Naive thymus-derived CD8-positive, alpha-beta T cell (primary cell): Measurements from ENCODE around the gene NT5M. TPM values are rescaled to one million over a fixed set of nuclear protein-coding genes. Genes with fewer than 3 reads are reported as not detected.
A peak's percentile ranks its signal among the peaks of the same experiment; 100 is the strongest.

Experiments used
- ATAC-seq, 2 donors: fragments of 150-1000 bp; cut with Tn5 transposase in 1 of 2; sonication (Bioruptor Pico), chemical (Tn5 transposase) in 1 of 2; 1 replicate in 1 of 2; 2 replicates in 1 of 2; pipeline ENCODE4 v1.10.0; 2021; ENCODE audit warnings: mild to moderate bottlenecking in 2 of 2, moderate library complexity in 2 of 2
- POLR2A ChIA-PET: fragments of 350-600 bp; sonication (Branson Sonifier 250); formaldehyde crosslinking; loops from one replicate; lab custom pipeline; 2021; ENCODE audit warnings: antibody characterized with exemption; lab: Charles Lee
- DNase-seq, 10 donors: peaks; one replicate each; pipeline versions ENCODE4 v3.0.0 to v3.0.0-alpha.2; 2020 to 2022
- H3K27ac Mint-ChIP-seq, 10 donors: one replicate each; pipeline ENCODE4 v1.8.0; 2020 to 2022; ENCODE audit warnings: mild to moderate bottlenecking in 10 of 10, mixed read lengths in 10 of 10, moderate library complexity in 4 of 10, inconsistent platforms in 1 of 10
- H3K27me3 Mint-ChIP-seq, 5 donors: one replicate each; pipeline ENCODE4 v1.8.0; 2021 to 2022; ENCODE audit warnings: mixed read lengths in 5 of 5
- H3K36me3 Mint-ChIP-seq, 3 donors: one replicate each; pipeline ENCODE4 v1.8.0; 2020 to 2022; ENCODE audit warnings: mixed read lengths in 3 of 3, mild to moderate bottlenecking in 2 of 3, inconsistent platforms in 1 of 3
- H3K4me1 Mint-ChIP-seq, 4 donors: one replicate each; pipeline ENCODE4 v1.8.0; 2021 to 2022; ENCODE audit warnings: mixed read lengths in 4 of 4
- H3K4me3 Mint-ChIP-seq, 10 donors: one replicate each; pipeline ENCODE4 v1.8.0; 2020 to 2022; ENCODE audit warnings: mild to moderate bottlenecking in 10 of 10, mixed read lengths in 10 of 10, moderate library complexity in 6 of 10, inconsistent platforms in 1 of 10
- H3K9me3 Mint-ChIP-seq, 9 donors: one replicate each; pipeline ENCODE4 v1.8.0; 2020 to 2022; ENCODE audit warnings: mixed read lengths in 9 of 9, mild to moderate bottlenecking in 3 of 9, inconsistent platforms in 1 of 9, moderate library complexity in 1 of 9
- polyA plus RNA-seq, 3 donors: library from polyadenylated mRNA; unstranded; fragments of 300-500 nt; fragmentation: Illumina TruSeq; gene quantifications; one replicate each; pipeline ENCODE4 v1.2.3, GENCODE V29; 2021
- total RNA-seq, 8 experiments: library from RNA in 2 of 8; stranded (reverse) in 2 of 8; gene quantifications; one replicate each; pipeline ENCODE4 v1.2.3 and lab custom pipeline; 2021 to 2026

Gene NT5M
- total and polyA plus RNA-seq, 5 experiments from 2014 or later = 1.5 to 5.5 (median 1.9) TPM

DNA sequence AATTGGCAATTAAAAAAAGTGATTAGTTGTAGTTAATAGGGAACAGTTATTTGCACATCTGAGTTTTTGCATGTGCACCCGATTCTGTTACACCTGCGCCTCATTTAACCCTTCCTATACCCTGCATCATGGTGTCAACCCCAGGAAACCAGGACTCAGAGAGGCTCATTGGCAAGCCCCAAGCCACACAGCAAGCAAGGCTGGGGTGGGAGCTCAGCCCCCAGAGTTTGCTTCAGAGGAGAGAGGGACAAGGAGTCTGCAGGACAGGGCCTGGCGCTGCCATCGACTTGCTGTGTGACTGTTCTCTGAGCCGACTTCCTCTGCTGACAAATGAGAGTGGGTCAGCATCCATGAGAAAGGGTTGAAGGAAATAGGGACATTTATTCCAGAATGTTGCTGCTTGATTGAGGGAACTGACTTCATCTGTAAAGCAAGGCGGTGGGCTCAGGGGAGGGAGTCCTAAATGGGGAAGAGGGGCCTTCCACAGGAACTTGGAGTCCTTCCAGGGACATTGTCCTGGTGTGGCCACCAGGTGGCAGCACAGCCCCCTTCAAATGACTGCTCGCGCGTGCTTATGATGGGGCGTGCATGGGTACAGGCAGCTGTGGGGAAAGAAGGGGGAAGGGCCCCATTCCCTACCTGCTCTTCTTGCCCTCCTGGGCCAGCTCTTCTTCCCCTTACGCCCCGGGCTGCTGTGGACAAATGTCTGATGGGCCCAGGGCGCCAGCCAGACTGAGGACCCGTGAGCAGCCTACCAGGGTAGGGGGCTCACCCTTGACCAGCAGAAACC lies 51.6 kb downstream of the NT5M start:
- peak overlapping the region in 2 of 10 donors; percentile 24 to 45 for H3K27ac Mint-ChIP-seq
- POLR2A ChIA-PET = interaction anchor here (1.3 to 1.9 kb wide), 2 partner anchors 142 to 287 kb away, joined by 4 to 7 read pairs; no protein-coding TSS in a partner anchor
- peaks cover 5 to 11% (median 8%) of the 10 kb centered on the region in 4 donors for H3K4me1 Mint-ChIP-seq

DNA sequence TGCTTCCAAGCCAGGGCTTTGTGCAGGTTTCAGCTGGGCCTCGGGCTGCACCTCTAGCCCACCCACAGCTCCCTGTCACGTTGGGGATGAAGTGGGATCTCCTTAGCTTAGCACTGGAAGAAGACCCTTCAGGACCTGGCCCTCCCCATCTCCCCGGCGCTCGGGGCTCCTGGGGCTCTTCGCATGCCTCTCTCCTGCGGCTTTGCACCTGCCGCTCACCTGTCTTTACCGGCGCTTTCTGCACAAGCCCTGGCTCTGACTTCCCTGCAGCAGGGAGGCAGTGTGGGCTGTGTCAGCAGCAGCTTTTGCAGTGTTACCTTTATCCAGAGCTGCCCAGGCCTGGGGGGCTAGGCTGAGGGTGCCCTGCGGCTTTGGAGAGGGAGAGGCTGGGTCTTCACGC lies 52.3 kb downstream of the NT5M start:
- H3K9me3 Mint-ChIP-seq = peaks cover 0 to 18% (median 10%) of the 10 kb centered on the region in 9 donors
- H3K27me3 Mint-ChIP-seq = peaks cover 0 to 5% (median 0%) of the 10 kb centered on the region in 5 donors
- peaks cover 5 to 11% (median 8%) of the 10 kb centered on the region in 4 donors for H3K4me1 Mint-ChIP-seq
- H3K27ac Mint-ChIP-seq = no peak overlapping the region
- H3K36me3 Mint-ChIP-seq = peaks cover 0 to 11% (median 7%) of the 10 kb centered on the region in 3 donors
- H3K4me3 Mint-ChIP-seq = no peak overlapping the region
- DNase-seq = peak in 1 of 10 donors; percentile 4
- no peak for ATAC-seq
- POLR2A ChIA-PET = interaction anchor here (0.6 to 1.9 kb wide), 4 partner anchors 141 to 286 kb away, joined by 3 to 7 read pairs (median 4); no protein-coding TSS in a partner anchor

More for the DNA sequence above, 51.6 kb downstream of the NT5M start:
- ATAC-seq = peak; percentile 79 to 86
- Mint-ChIP-seq H3K9me3 (peaks cover 0 to 11% (median 6%) of the 10 kb centered on the region in 9 donors), H3K36me3 (peaks cover 0 to 5% (median 4%) of the 10 kb centered on the region in 3 donors), H3K4me3 (no peak overlapping the region), H3K27me3 (peaks cover 0 to 5% (median 0%) of the 10 kb centered on the region in 5 donors)
- peak; percentile 64 to 86 (median 75) for DNase-seq

DNA sequence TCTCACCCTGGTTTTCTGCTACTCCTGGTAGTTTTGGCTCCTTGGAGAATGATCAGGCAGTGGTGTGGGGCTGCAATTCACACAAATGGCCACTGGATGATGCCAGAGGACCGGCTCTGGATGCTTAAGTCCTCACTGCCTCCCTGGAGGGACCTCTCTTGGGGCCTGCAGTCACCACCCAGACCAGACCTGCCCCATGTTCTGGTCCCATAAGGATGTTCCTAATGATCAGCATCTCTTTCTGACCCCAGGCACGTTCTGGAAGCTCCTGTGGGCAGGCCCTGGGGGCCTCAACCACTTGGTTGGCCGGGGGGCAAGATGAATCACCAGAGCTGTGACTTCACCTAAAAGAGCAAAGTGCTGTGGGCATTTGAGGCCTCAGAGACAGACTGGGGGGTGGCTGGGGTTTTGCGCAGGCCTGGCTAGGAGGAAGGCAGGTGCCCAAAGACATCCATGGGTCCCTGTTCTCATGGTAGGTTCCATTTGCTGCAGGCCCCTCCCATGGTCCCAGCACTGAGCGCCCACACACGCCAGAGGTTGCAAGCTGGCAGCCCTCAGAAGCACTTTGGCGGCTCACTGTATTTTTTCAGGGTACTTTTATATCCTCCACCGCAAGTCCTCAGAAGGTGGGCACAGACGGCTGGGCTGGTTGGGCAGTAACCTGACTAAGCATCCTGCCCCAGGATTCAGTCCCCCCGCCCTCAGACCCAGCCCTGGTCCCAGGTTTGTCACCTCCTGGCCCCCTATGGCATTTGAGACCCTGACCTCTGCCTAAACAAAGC lies 53.2 kb downstream of the NT5M start:
- Mint-ChIP-seq H3K36me3 (peaks cover 0 to 11% (median 7%) of the 10 kb centered on the region in 3 donors), H3K4me1 (peaks cover 5 to 12% (median 8%) of the 10 kb centered on the region in 4 donors), H3K27me3 (peaks cover 0 to 5% (median 0%) of the 10 kb centered on the region in 5 donors), H3K9me3 (peaks cover 0 to 24% (median 12%) of the 10 kb centered on the region in 9 donors), H3K27ac (no peak overlapping the region), H3K4me3 (no peak overlapping the region)
- peak; percentile 85 to 89 for ATAC-seq
- POLR2A ChIA-PET = interaction anchor here (0.6 to 1.9 kb wide), 3 partner anchors 20 to 285 kb away, joined by 3 to 7 read pairs (median 4); no protein-coding TSS in a partner anchor
- peak; percentile 38 to 82 (median 68) for DNase-seq

DNA sequence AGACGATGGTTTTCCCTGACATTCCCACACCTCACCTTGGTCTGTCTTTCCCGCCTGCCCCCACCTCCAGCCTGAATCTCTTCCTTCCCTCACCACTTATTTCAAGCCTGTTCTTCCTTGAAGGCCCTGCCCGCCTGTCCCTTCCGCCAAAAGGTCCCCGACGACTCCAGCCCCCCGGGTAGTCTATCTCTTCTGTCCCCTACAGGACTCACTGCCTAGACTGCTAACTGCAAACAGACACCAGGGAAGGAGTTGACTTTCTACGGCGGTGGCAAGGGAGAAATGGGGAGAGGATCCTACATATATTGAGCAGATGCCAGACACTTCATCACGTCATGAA lies 53.7 kb downstream of the NT5M start:
- H3K4me1 Mint-ChIP-seq = peaks cover 5 to 12% (median 8%) of the 10 kb centered on the region in 4 donors
- DNase-seq = no peak
- H3K27me3 Mint-ChIP-seq = peaks cover 0 to 5% (median 0%) of the 10 kb centered on the region in 5 donors
- H3K9me3 Mint-ChIP-seq = peaks cover 0 to 24% (median 12%) of the 10 kb centered on the region in 9 donors
- POLR2A ChIA-PET = no interaction called here
- no peak for ATAC-seq
- peaks cover 0 to 11% (median 7%) of the 10 kb centered on the region in 3 donors for H3K36me3 Mint-ChIP-seq
- H3K4me3 Mint-ChIP-seq = no peak overlapping the region
- H3K27ac Mint-ChIP-seq = peak overlapping the region in 1 of 10 donors; percentile 20

DNA sequence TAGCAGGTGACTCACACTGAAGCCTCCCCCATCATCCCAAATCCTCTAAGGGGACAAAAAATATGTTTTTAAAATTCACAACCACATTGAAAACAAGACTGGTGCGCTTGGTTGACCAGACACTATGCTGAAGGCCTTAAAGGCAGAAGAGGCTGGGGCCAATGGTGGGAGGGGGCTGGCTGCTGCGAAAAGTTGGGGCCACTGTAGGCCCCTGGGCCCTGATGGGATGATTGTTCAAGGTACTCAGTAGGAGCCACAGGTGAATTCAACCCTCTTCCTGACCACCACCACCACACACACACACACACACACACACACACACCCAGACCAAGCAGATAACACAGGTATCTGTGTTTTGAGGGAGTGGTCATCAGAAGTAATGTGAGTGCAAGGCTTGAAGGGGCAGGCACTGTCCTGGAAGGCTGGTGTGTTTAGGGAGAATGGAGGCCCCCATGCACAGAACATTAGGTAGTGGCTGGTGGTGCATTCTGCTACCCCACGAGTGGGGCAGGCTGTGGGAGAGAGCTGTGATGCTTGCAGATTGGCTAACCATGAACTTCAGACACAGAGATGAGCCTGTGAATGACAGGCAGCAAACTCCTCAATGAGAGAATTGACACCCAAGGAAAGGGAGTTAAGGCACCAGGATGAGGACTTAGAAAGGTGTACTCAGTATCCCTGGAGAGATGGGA lies 55.0 kb downstream of the NT5M start:
- Mint-ChIP-seq H3K9me3 (peaks cover 0 to 24% (median 12%) of the 10 kb centered on the region in 9 donors), H3K4me1 (peaks cover 6 to 14% (median 9%) of the 10 kb centered on the region in 4 donors), H3K4me3 (no peak overlapping the region), H3K36me3 (peaks cover 0 to 11% (median 7%) of the 10 kb centered on the region in 3 donors), H3K27ac (peak overlapping the region in 1 of 10 donors; percentile 72), H3K27me3 (peaks cover 0 to 5% (median 0%) of the 10 kb centered on the region in 5 donors)
- DNase-seq (no peak), ATAC-seq (no peak)
- POLR2A ChIA-PET = no interaction called here

DNA sequence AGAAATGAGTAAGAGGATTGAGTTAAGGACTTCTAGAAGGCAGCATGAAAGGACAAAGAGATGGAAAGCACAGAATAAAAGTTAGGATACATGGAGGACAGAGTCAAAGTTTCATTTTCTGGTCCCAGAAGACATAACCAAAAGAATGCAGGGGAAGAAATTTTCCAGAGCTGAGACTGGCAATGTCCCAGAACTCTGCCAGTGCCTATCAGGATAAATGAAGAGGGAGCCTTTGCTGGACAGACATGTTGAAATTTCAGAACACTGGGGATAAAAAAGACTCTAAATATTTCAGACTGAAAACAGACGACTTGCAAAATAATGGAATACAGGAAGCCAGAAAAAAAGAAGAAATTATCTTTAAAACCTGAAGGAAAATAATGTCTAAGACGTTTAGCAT lies 55.7 kb downstream of the NT5M start:
- ATAC-seq (no peak), DNase-seq (no peak)
- Mint-ChIP-seq H3K4me1 (peaks cover 4 to 20% (median 11%) of the 10 kb centered on the region in 4 donors), H3K27ac (no peak overlapping the region), H3K4me3 (no peak overlapping the region), H3K9me3 (peaks cover 0 to 24% (median 12%) of the 10 kb centered on the region in 9 donors), H3K36me3 (peaks cover 0 to 11% (median 7%) of the 10 kb centered on the region in 3 donors), H3K27me3 (no peaks in the 10 kb centered on the region)
- POLR2A ChIA-PET = no interaction called here

DNA sequence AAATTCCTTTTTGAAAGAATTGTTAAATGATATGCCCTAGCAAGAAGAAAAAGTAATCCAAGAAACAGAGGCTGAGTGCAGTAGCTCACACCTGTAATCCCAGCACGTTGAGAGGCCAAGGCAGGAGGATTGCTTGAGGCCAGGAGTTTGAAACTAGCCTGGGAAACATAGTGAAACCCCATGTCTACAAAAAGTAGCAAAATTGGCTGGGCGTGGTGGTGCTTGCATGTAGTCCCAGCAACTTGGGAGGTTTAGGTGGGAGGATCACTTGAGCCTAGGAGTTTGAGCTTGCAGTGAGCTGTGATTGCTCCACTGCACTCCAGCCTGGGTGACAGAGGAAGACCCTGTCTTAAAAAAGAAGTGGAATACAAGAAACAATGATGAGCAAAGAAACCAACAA lies 56.1 kb downstream of the NT5M start:
- no peak overlapping the region for H3K27ac Mint-ChIP-seq
- peaks cover 0 to 24% (median 12%) of the 10 kb centered on the region in 9 donors for H3K9me3 Mint-ChIP-seq
- ATAC-seq (no peak), DNase-seq (no peak)
- no peak overlapping the region for H3K4me3 Mint-ChIP-seq
- POLR2A ChIA-PET = no interaction called here
- no peaks in the 10 kb centered on the region for H3K27me3 Mint-ChIP-seq
- H3K4me1 Mint-ChIP-seq = peaks cover 4 to 20% (median 11%) of the 10 kb centered on the region in 4 donors
- peaks cover 0 to 11% (median 7%) of the 10 kb centered on the region in 3 donors for H3K36me3 Mint-ChIP-seq

DNA sequence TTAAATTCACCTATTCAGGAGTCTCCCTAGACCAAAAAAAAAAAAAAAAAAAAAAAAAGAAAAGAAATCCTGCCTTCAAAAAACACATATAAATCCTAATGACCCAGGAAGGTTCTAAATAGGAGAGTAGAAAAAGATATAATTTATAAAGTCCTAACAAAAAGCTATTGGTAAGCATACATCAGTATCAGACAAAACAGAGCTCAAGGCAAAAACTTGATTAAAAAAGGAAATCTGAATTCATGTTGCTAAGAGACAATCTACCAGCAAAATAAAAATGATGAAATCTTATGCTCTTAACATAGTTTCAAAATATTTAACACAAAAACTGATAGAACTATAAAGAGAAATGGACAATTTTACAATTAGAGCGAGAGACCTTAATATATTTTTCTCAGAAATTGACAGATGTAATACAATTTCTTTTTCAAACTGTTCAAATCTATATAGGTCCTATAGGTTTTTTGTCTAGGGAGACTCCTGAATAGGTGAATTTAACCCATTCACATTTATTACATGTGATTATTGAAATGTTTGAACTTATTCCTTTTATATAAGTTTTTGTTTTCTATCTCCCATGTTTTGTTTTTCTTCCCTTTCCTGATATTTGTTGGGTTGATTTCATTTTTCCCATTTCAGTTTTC lies 57.0 kb downstream of the NT5M start:
- Mint-ChIP-seq H3K27me3 (no peaks in the 10 kb centered on the region), H3K9me3 (peaks cover 0 to 24% (median 12%) of the 10 kb centered on the region in 9 donors), H3K36me3 (peaks cover 0 to 11% (median 7%) of the 10 kb centered on the region in 3 donors), H3K27ac (no peak overlapping the region), H3K4me1 (peaks cover 0 to 18% (median 7%) of the 10 kb centered on the region in 4 donors), H3K4me3 (no peak overlapping the region)
- POLR2A ChIA-PET = interaction anchor here (0.5 kb wide), 1 partner anchor 335 kb away, joined by 4 read pairs; no protein-coding TSS in a partner anchor
- no peak for ATAC-seq
- no peak for DNase-seq

DNA sequence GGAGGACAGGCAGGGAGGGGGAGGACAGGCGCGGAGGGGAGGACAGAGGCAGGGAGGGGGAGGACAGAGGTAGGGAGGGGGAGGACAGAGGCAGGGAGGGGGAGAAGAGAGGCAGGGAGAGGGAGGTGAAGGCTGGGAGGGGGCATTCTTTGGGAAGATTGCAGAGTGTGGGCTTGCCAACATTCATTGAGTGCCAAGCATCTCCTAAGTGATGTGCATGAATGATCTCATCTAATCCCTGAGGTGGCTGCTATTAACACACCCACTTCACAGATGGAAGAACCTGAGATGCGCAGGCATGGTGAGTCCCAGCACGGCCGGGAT lies 58.3 kb downstream of the NT5M start:
- H3K27me3 Mint-ChIP-seq = peaks cover 0 to 3% (median 0%) of the 10 kb centered on the region in 5 donors
- peaks cover 0 to 24% (median 12%) of the 10 kb centered on the region in 9 donors for H3K9me3 Mint-ChIP-seq
- POLR2A ChIA-PET = no interaction called here
- ATAC-seq (no peak), DNase-seq (no peak)
- no peak overlapping the region for H3K4me3 Mint-ChIP-seq
- H3K4me1 Mint-ChIP-seq = peaks cover 0 to 12% (median 4%) of the 10 kb centered on the region in 4 donors
- peaks cover 0 to 11% (median 11%) of the 10 kb centered on the region in 3 donors for H3K36me3 Mint-ChIP-seq
- H3K27ac Mint-ChIP-seq = no peak overlapping the region

DNA sequence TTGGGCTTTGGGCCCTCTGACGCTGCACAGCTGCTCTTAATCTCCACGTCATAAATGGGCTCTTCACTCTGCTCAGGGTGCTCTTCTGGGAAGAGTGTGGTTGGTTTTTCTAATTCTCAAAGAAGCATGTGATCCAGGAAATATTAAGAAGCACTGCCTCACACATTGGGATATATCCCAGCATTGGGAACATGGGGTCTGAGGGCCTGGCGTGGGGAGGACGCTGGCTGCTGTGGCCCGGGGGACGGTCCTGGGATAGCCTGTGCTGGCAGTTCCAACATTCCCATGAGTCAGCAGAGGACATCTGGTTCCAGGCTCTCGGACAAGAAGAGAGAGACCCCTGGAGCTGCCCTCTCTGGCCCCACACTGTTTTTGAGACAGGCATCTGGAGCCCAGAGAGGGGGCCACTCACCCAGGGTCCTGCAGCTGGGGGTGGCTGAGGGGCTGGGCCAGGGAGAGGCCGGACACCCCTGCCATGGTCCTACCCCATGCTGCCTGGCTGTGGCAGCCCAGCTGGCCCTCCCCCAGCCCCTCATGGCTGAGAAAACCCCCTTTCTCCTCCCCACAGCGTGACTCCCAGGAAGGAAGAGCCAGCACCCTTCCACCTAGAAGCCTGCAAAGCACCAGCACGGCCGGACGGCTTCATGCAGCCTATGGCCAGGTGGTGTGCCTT lies 58.8 kb downstream of the NT5M start:
- peaks cover 0 to 24% (median 12%) of the 10 kb centered on the region in 9 donors for H3K9me3 Mint-ChIP-seq

DNA sequence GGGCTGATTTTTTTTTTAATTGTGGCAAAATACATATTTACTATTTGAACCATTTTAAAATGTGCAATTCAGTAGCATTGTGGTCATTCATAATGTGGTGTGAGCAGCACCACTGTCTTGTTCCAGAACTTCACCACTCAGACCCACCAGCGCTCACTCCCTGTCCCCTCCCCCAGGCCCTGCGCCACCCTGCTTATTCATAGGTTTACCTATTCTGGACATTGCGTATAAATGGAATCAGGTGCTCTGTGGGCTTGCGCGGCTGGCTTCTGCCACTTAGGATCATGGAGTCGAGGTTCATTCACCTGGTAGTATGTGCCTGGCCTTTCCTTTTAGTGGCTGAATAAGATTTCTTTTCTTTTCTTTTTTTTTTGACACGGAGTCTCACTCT lies 59.4 kb downstream of the NT5M start:
- ATAC-seq (no peak), DNase-seq (no peak)
- Mint-ChIP-seq H3K36me3 (peaks cover 0 to 11% (median 11%) of the 10 kb centered on the region in 3 donors), H3K9me3 (peaks cover 0 to 24% (median 12%) of the 10 kb centered on the region in 9 donors), H3K4me3 (no peak overlapping the region), H3K27ac (peak overlapping the region in 1 of 10 donors; percentile 43), H3K4me1 (peaks cover 0 to 10% (median 4%) of the 10 kb centered on the region in 4 donors), H3K27me3 (peaks cover 0 to 4% (median 0%) of the 10 kb centered on the region in 5 donors)
- POLR2A ChIA-PET = no interaction called here

More for the DNA sequence above, 58.8 kb downstream of the NT5M start:
- Mint-ChIP-seq H3K27me3 (peaks cover 0 to 4% (median 0%) of the 10 kb centered on the region in 5 donors), H3K4me3 (peak overlapping the region in 1 of 10 donors; percentile 2), H3K36me3 (peaks cover 0 to 11% (median 11%) of the 10 kb centered on the region in 3 donors), H3K4me1 (peaks cover 0 to 10% (median 4%) of the 10 kb centered on the region in 4 donors), H3K27ac (no peak overlapping the region)
- POLR2A ChIA-PET = no interaction called here
- no peak for ATAC-seq
- no peak for DNase-seq
